ENCODE results near the gene ABCC1. TPM values are rescaled to one million over a fixed set of nuclear protein-coding genes. Genes with fewer than 3 reads are reported as not detected.

ABCC1 gene
- total and polyA plus RNA-seq, 2 of the 4 experiments (the other 2 are of a cell fraction): 39.4 to 66.0 TPM

DNA sequence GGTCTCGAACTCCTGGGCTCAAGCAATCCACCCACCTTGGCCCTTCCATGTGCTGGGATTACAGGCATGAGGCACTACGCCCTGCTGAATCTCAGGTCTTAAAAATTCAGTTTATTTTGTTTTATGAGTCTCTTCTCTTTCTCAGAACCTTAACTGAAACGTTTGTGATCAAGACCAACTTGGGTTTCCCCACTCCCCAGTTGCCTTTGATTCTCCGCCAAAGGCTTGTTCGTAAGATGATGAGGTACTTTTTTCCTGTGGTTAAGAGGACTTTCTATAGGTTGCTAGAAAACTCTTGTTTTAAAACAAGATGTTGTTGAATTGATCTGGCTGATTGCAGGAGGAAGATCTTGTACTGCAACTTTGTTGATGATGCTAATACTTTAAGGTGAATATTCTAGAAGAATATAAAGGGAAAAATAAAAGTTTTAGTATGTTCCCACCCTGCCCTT is 11.7 kb downstream of the ABCC1 start:
- Histone ChIP-seq H4K20me1 (ENCODE audit: insufficient read depth, low read length) (peaks cover 96% of the 10 kb centered on the region), H3K9ac (ENCODE audit: low read depth, low read length) (no peak overlapping the region)
- ATAC-seq (ENCODE audit: low read depth): no peak

More for the DNA sequence above, 11.7 kb downstream of the ABCC1 start:
- no peak overlapping the region; the same call in 1 of the 2 replicates for H3K4me2 ChIP-seq (ENCODE audit: low read depth, low read length)
- H3K4me1 ChIP-seq (ENCODE audit: control insufficient read depth, insufficient read depth, low read length): peaks cover 23% of the 10 kb centered on the region
- peak; percentile 68 for DNase-seq
- no peak overlapping the region for H2BK120ac ChIP-seq (ENCODE audit: low read depth, low read length)
- no peak overlapping the region for H4K91ac ChIP-seq (ENCODE audit: insufficient read depth, low read depth, low read length)
- dilution Hi-C loops (cut with HindIII; ENCODE audit: low sequenced_read_pairs, unreplicated experiment): no loop called here
- in situ Hi-C loops (cut with MboI; ENCODE audit: low sequenced_read_pairs): no loop called here
- H3K18ac ChIP-seq (ENCODE audit: low read depth, low read length): no peak overlapping the region
- H3K9me3 ChIP-seq (ENCODE audit: control insufficient read depth, insufficient read depth, low read length): no peaks in the 10 kb centered on the region
- peaks cover 15% of the 10 kb centered on the region; the same call in 1 of the 2 replicates for H3K36me3 ChIP-seq (ENCODE audit: control insufficient read depth, insufficient read depth, low read length)
- H2AK9ac ChIP-seq (replicated peaks; ENCODE audit: low read depth, low read length, poor library complexity): no peak overlapping the region
- H3K14ac ChIP-seq (replicated peaks; ENCODE audit: low read depth, low read length): no peak overlapping the region; the same call in 1 of the 2 replicates
- H3K27me3 ChIP-seq (ENCODE audit: control insufficient read depth, insufficient read depth, low read length): no peaks in the 10 kb centered on the region
- H3K4ac ChIP-seq (ENCODE audit: low read depth, low read length): no peak overlapping the region
- no peak overlapping the region for H3K4me3 ChIP-seq (ENCODE audit: insufficient read depth, low read depth, low read length)
- intact Hi-C loops (cut with micrococcal nuclease): no loop called here
- WGBS, 2 experiments (ENCODE audit: extremely low coverage in 2 of 2, insufficient read length in 1 of 2): no CpG with 5 or more reads among the region's 5 CpGs
- H4K8ac ChIP-seq (ENCODE audit: low read depth in 2 of 2, low read length in 2 of 2): no peak overlapping the region
- H3K56ac ChIP-seq (ENCODE audit: extremely low read depth, insufficient read depth, low read length): no peak overlapping the region
- no peak overlapping the region for H2BK15ac ChIP-seq (ENCODE audit: low read depth, low read length)
- TF ChIP-seq POLR2A (IDR thresholded peaks at IDR 0.05; ENCODE audit: low read depth, low read length): no peak
- TF ChIP-seq CHD1 (IDR thresholded peaks at IDR 0.05; ENCODE audit: low read depth, low read length): no peak
- no peak for TF ChIP-seq FOS (IDR thresholded peaks at IDR 0.05; ENCODE audit: low read depth, low read length)
- TF ChIP-seq RCOR1 (IDR thresholded peaks at IDR 0.05; ENCODE audit: insufficient replicate concordance, low read length): no peak
- no peak for TF ChIP-seq CEBPB (IDR thresholded peaks at IDR 0.05; ENCODE audit: low read depth, low read length)
- no peak for TF ChIP-seq MAZ (IDR thresholded peaks at IDR 0.05; ENCODE audit: borderline replicate concordance, low read depth, low read length)
- no peak for TF ChIP-seq SMC3 (IDR thresholded peaks at IDR 0.05; ENCODE audit: low read depth, low read length)
- no peak for TF ChIP-seq NFE2L2 (IDR thresholded peaks at IDR 0.05; ENCODE audit: low read depth, low read length)
- no peak for TF ChIP-seq MXI1 (IDR thresholded peaks at IDR 0.05; ENCODE audit: borderline replicate concordance, low read depth, low read length)
- TF ChIP-seq MAFK (IDR thresholded peaks at IDR 0.05; ENCODE audit: low read depth, low read length): no peak
- TF ChIP-seq, protein P1, sequence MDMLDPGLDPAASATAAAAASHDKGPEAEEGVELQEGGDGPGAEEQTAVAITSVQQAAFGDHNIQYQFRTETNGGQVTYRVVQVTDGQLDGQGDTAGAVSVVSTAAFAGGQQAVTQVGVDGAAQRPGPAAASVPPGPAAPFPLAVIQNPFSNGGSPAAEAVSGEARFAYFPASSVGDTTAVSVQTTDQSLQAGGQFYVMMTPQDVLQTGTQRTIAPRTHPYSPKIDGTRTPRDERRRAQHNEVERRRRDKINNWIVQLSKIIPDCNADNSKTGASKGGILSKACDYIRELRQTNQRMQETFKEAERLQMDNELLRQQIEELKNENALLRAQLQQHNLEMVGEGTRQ (IDR thresholded peaks at IDR 0.05; ENCODE audit: low read depth, low read length): no peak
- BruUV-seq (replicated peaks): no TSS peak
- no peak overlapping the region for H3K23ac ChIP-seq (ENCODE audit: low read depth, low read length)
- peaks cover 8 to 79% of the 10 kb centered on the region in 2 experiments for H3K79me1 ChIP-seq (ENCODE audit: low read depth in 1 of 2, low read length in 2 of 2)
- peaks cover 34% of the 10 kb centered on the region for H3K9me1 ChIP-seq (ENCODE audit: insufficient read depth, low read length)
- H3K27ac ChIP-seq (ENCODE audit: insufficient read depth, low read length): no peak overlapping the region
- ChIA-PET CTCF (no interaction called here), POLR2A (ENCODE audit: unreplicated experiment) (no interaction called here)
- H2AFZ ChIP-seq (replicated peaks; ENCODE audit: low read length, poor library complexity): no peak overlapping the region
- H2AK5ac ChIP-seq (ENCODE audit: low read depth, low read length): no peak overlapping the region
- H2BK5ac ChIP-seq (ENCODE audit: low read depth, low read length, poor library complexity, severe bottlenecking): no peak overlapping the region
- H2BK20ac ChIP-seq (ENCODE audit: low read depth, low read length): no peak overlapping the region
- no peak overlapping the region for H4K5ac ChIP-seq (ENCODE audit: low read depth, low read length)

All from IMR-90 (cell line).